ENCODE measurements around the gene NUFIP1. TPM values are rescaled to one million over a fixed set of nuclear protein-coding genes. Genes with fewer than 3 reads are reported as not detected.

Gene NUFIP1
- total and polyA plus RNA-seq, 2 donors (not counting 3 experiments of a cell fraction or from before 2014, with no cell fraction given) = 1.4 to 6.9 TPM

DNA sequence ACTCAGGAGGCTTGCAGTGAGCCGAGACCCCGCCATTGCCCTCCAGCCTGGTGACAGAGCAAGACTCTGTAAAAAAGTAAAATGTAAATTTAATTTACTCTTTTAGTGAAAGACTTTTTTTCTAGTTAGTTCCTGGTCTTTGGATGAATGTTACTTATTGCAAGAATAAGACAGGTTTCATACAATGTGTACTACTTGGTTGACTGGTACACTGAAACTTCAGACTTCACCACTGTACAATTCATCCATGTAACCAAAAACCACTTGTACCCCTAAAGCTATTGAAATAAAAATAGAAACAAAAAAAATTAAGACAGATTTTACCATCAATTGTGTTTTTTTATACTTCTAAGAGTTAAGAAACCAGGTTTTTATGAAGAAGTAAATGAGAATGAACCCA, 35.6 kb upstream of the NUFIP1 start:
- H3K79me2 ChIP-seq (ENCODE audit: control insufficient read depth, insufficient read depth, low read length) = no peaks in the 10 kb centered on the region
- H3K9me1 ChIP-seq (replicated peaks; ENCODE audit: control insufficient read depth, extremely low read depth, insufficient read depth, low read length) = no peaks in the 10 kb centered on the region
- no peak for DNase-seq (ENCODE audit: low read depth, low spot score)
- H3K4me3 ChIP-seq (replicated peaks in 1 of 3; ENCODE audit: insufficient read depth in 1 of 3, low read depth in 1 of 3, low read length in 3 of 3) = no peak overlapping the region
- POLR2A ChIA-PET = no interaction called here
- TF ChIP-seq POLR2A (IDR thresholded peaks at IDR 0.05; ENCODE audit: low read depth, low read length) (no peak), EZH2 (IDR thresholded peaks at IDR 0.05; ENCODE audit: borderline replicate concordance, low read depth, low read length, severe bottlenecking) (no peak), POLR2AphosphoS5 (IDR thresholded peaks at IDR 0.05; ENCODE audit: insufficient read depth, low read depth, low read length) (no peak), JUN (IDR thresholded peaks at IDR 0.05; ENCODE audit: borderline replicate concordance, insufficient read depth, insufficient read length, low read depth) (no peak), CTCF (IDR thresholded peaks at IDR 0.05; ENCODE audit: extremely low read depth in 1 of 2, insufficient read depth in 1 of 2, low read depth in 1 of 2, low read length in 2 of 2) (no peak), FOS (IDR thresholded peaks at IDR 0.05; ENCODE audit: borderline replicate concordance, insufficient read depth, low read length) (no peak), MYC (IDR thresholded peaks at IDR 0.05; ENCODE audit: low read depth, low read length) (no peak), GATA2 (IDR thresholded peaks at IDR 0.05; ENCODE audit: insufficient read depth, insufficient read length, low read depth, low read length) (no peak)
- TF ChIP-seq, protein P1, sequence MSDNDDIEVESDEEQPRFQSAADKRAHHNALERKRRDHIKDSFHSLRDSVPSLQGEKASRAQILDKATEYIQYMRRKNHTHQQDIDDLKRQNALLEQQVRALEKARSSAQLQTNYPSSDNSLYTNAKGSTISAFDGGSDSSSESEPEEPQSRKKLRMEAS (IDR thresholded peaks at IDR 0.05; ENCODE audit: insufficient read depth, insufficient read length) = no peak
- no peak overlapping the region for H2AFZ ChIP-seq (ENCODE audit: low read depth, low read length)
- no peak overlapping the region for H3K9ac ChIP-seq (replicated peaks; ENCODE audit: extremely low read depth, insufficient read depth, low read length)
- no peaks in the 10 kb centered on the region for H3K4me1 ChIP-seq (ENCODE audit: control insufficient read depth, extremely low read depth, insufficient read depth, low read length)
- CTCF ChIA-PET = no interaction called here
- no peaks in the 10 kb centered on the region for H4K20me1 ChIP-seq (replicated peaks; ENCODE audit: control insufficient read depth, extremely low read depth, insufficient read depth, low read length)
- H3K4me2 ChIP-seq (ENCODE audit: insufficient read depth, low read length) = no peak overlapping the region
- intact Hi-C loops (cut with micrococcal nuclease) = no loop called here
- no peaks in the 10 kb centered on the region for H3K36me3 ChIP-seq (ENCODE audit: control insufficient read depth in 2 of 2, extremely low read depth in 1 of 2, insufficient read depth in 2 of 2, low read length in 2 of 2)
- FAIRE-seq = no peak
- BruUV-seq (replicated peaks) = no TSS peak
- dilution Hi-C loops (cut with MboI; ENCODE audit: extremely low pct_ligation_motif_present, low sequenced_read_pairs) = no loop called here
- H3K27ac ChIP-seq (ENCODE audit: insufficient read depth, low read depth, low read length) = no peak overlapping the region
- no peaks in the 10 kb centered on the region for H3K9me3 ChIP-seq (replicated peaks; ENCODE audit: control insufficient read depth, insufficient read depth, low read length)
- no peaks in the 10 kb centered on the region for H3K27me3 ChIP-seq (ENCODE audit: control insufficient read depth in 2 of 2, insufficient read depth in 2 of 2, low read length in 2 of 2)

All from endothelial cell of umbilical vein (primary cell).